ENCODE results near the gene MYL6. TPM values are rescaled to one million over a fixed set of nuclear protein-coding genes. Genes with fewer than 3 reads are reported as not detected.

MYL6 gene
- total and polyA plus RNA-seq, 2 experiments from 2014 or later: 2,662 to 3,948 TPM

- Histone ChIP-seq H3K4me1 (ENCODE audit: insufficient read depth) (peaks cover 19% of the 10 kb centered on the region), H3K27ac (no peak overlapping the region), H3K9me3 (ENCODE audit: low read depth) (no peaks in the 10 kb centered on the region), H3K9ac (no peak overlapping the region), H4K20me1 (ENCODE audit: insufficient read depth) (no peaks in the 10 kb centered on the region), H3F3A (ENCODE audit: insufficient read depth) (peaks cover 14% of the 10 kb centered on the region), H2AFZ (no peak overlapping the region), H3K79me2 (ENCODE audit: insufficient read depth) (peaks cover 59% of the 10 kb centered on the region), H3K4me3 (no peak overlapping the region), H3K9me2 (ENCODE audit: insufficient read depth) (no peaks in the 10 kb centered on the region), H3K4me2 (ENCODE audit: unreplicated experiment) (no peak overlapping the region), H3K27me3 (replicated peaks; ENCODE audit: insufficient read depth) (no peaks in the 10 kb centered on the region), H3K36me3 (ENCODE audit: low read depth) (peaks cover 22% of the 10 kb centered on the region)
- WGBS, 2 experiments (ENCODE audit: low coverage in 1 of 2, low lambda C conversion rate in 2 of 2, missing lambda C conversion rate in 2 of 2): 81 to 86% methylated on average over 4 of the region's 4 CpGs
- no peak for DNase-seq
- TF ChIP-seq EZH2 (IDR thresholded peaks at IDR 0.05; ENCODE audit: insufficient read depth, poor library complexity, severe bottlenecking): no peak
- no peak for TF ChIP-seq EZH2phosphoT487 (IDR thresholded peaks at IDR 0.05; ENCODE audit: insufficient read depth, low read depth)
- in situ Hi-C loops (cut with MboI): no loop called here
Measured at GRCh38 chr12:56130876-56131275, 27.3 kb upstream of the MYL6 start.

GRCh38 chr12:56134897-56135296, 23.3 kb upstream of the MYL6 start:
- no peaks in the 10 kb centered on the region for H3F3A ChIP-seq (ENCODE audit: insufficient read depth)
- H3K9me2 ChIP-seq (ENCODE audit: insufficient read depth): no peaks in the 10 kb centered on the region
- H3K9ac ChIP-seq: no peak overlapping the region
- peaks cover 42% of the 10 kb centered on the region for H3K36me3 ChIP-seq (ENCODE audit: low read depth)
- H3K27me3 ChIP-seq (replicated peaks; ENCODE audit: insufficient read depth): no peaks in the 10 kb centered on the region
- peaks cover 30% of the 10 kb centered on the region for H3K79me2 ChIP-seq (ENCODE audit: insufficient read depth)
- H3K9me3 ChIP-seq (ENCODE audit: low read depth): no peaks in the 10 kb centered on the region
- in situ Hi-C loops (cut with MboI): no loop called here
- no peak overlapping the region for H3K4me2 ChIP-seq (ENCODE audit: unreplicated experiment)
- no peak for DNase-seq
- 94 to 95% methylated on average over 6 of the region's 6 CpGs for WGBS, 2 experiments (ENCODE audit: low coverage in 1 of 2, low lambda C conversion rate in 2 of 2, missing lambda C conversion rate in 2 of 2)
- no peaks in the 10 kb centered on the region for H4K20me1 ChIP-seq (ENCODE audit: insufficient read depth)
- H2AFZ ChIP-seq: no peak overlapping the region
- H3K4me1 ChIP-seq (ENCODE audit: insufficient read depth): no peaks in the 10 kb centered on the region
- H3K4me3 ChIP-seq: no peak overlapping the region
- H3K27ac ChIP-seq: no peak overlapping the region
- TF ChIP-seq EZH2 (IDR thresholded peaks at IDR 0.05; ENCODE audit: insufficient read depth, poor library complexity, severe bottlenecking) (no peak), EZH2phosphoT487 (IDR thresholded peaks at IDR 0.05; ENCODE audit: insufficient read depth, low read depth) (no peak)

GRCh38 chr12:56137853-56138571, 20.1 kb upstream of the MYL6 start:
- WGBS, 2 experiments (ENCODE audit: low coverage in 1 of 2, low lambda C conversion rate in 2 of 2, missing lambda C conversion rate in 2 of 2): 95 to 96% methylated on average over 14 of the region's 14 CpGs
- TF ChIP-seq EZH2phosphoT487 (IDR thresholded peaks at IDR 0.05; ENCODE audit: insufficient read depth, low read depth) (no peak), EZH2 (IDR thresholded peaks at IDR 0.05; ENCODE audit: insufficient read depth, poor library complexity, severe bottlenecking) (no peak)

GRCh38 chr12:56141946-56142784, 16.0 kb upstream of the MYL6 start:
- no peak for DNase-seq
- TF ChIP-seq EZH2phosphoT487 (IDR thresholded peaks at IDR 0.05; ENCODE audit: insufficient read depth, low read depth) (no peak), EZH2 (IDR thresholded peaks at IDR 0.05; ENCODE audit: insufficient read depth, poor library complexity, severe bottlenecking) (no peak)
- H3K4me1 ChIP-seq (ENCODE audit: insufficient read depth): no peaks in the 10 kb centered on the region
- H3F3A ChIP-seq (ENCODE audit: insufficient read depth): peaks cover 28% of the 10 kb centered on the region; the same call in 1 of the 2 replicates
- WGBS, 2 experiments (ENCODE audit: low coverage in 1 of 2, low lambda C conversion rate in 2 of 2, missing lambda C conversion rate in 2 of 2): 86 to 91% methylated on average over 19 of the region's 19 CpGs
- H3K79me2 ChIP-seq (ENCODE audit: insufficient read depth): no peaks in the 10 kb centered on the region
- no peak overlapping the region for H2AFZ ChIP-seq
- no peaks in the 10 kb centered on the region for H3K27me3 ChIP-seq (replicated peaks; ENCODE audit: insufficient read depth)
- H3K9me2 ChIP-seq (ENCODE audit: insufficient read depth): no peaks in the 10 kb centered on the region
- H3K9ac ChIP-seq: no peak overlapping the region
- no peak overlapping the region for H3K4me3 ChIP-seq
- no peaks in the 10 kb centered on the region for H3K9me3 ChIP-seq (ENCODE audit: low read depth)
- H3K27ac ChIP-seq: no peak overlapping the region
- no peaks in the 10 kb centered on the region for H4K20me1 ChIP-seq (ENCODE audit: insufficient read depth)
- in situ Hi-C loops (cut with MboI): no loop called here
- H3K36me3 ChIP-seq (ENCODE audit: low read depth): peaks cover 50% of the 10 kb centered on the region; the same call in 1 of the 2 replicates
- H3K4me2 ChIP-seq (ENCODE audit: unreplicated experiment): no peak overlapping the region

More at GRCh38 chr12:56137853-56138571, 20.1 kb upstream of the MYL6 start:
- Histone ChIP-seq H3F3A (ENCODE audit: insufficient read depth) (peaks cover 9% of the 10 kb centered on the region; the same call in 1 of the 2 replicates), H3K27me3 (replicated peaks; ENCODE audit: insufficient read depth) (no peaks in the 10 kb centered on the region), H2AFZ (no peak overlapping the region), H3K9ac (no peak overlapping the region), H3K9me2 (ENCODE audit: insufficient read depth) (no peaks in the 10 kb centered on the region), H3K79me2 (ENCODE audit: insufficient read depth) (0 out of 2 replicates have a peak, but pooled peaks cover 4% of the 10 kb centered on the region), H3K27ac (no peak overlapping the region), H3K9me3 (ENCODE audit: low read depth) (no peaks in the 10 kb centered on the region), H4K20me1 (ENCODE audit: insufficient read depth) (no peaks in the 10 kb centered on the region), H3K4me3 (no peak overlapping the region), H3K4me1 (ENCODE audit: insufficient read depth) (no peaks in the 10 kb centered on the region), H3K36me3 (ENCODE audit: low read depth) (peaks cover 42% of the 10 kb centered on the region), H3K4me2 (ENCODE audit: unreplicated experiment) (no peak overlapping the region)
- in situ Hi-C loops (cut with MboI): no loop called here
- DNase-seq: no peak

Data from GM23248 (cell line).